CD4-positive, alpha-beta T cell treated with Interferon alpha-2 for 1 hour (primary cell): ENCODE data around the gene BMERB1.
"Not testable (repeated sequence)": the region's sequence is repeated elsewhere in the genome, so short reads cannot be mapped to it uniquely, and the experiment has no call there.

Experiments
- DNase-seq, 2 donors: peaks; one replicate each; pipeline ENCODE4 v3.0.0-alpha.2; 2020 to 2022

The BMERB1 gene

GRCh38 chr16:15426796-15427195 is 7.6 kb upstream of the BMERB1 start:
- DNase-seq = no peak

GRCh38 chr16:15427648-15428239 is 6.6 kb upstream of the BMERB1 start:
- DNase-seq = peak; percentile 48 to 60

GRCh38 chr16:15430884-15431283 is 3.5 kb upstream of the BMERB1 start:
- not testable (repeated sequence) for DNase-seq

- DNase-seq = no peak
Observed at GRCh38 chr16:15434079-15434424, 336 bp upstream of the BMERB1 start.

- no peak for DNase-seq
Observed at GRCh38 chr16:15435216-15435864, 952 bp downstream of the BMERB1 start.

GRCh38 chr16:15439102-15439501 is 4.7 kb downstream of the BMERB1 start:
- no peak for DNase-seq

GRCh38 chr16:15439521-15439920 is 5.1 kb downstream of the BMERB1 start:
- no peak for DNase-seq

GRCh38 chr16:15440852-15441251 is 6.5 kb downstream of the BMERB1 start:
- DNase-seq = no peak

GRCh38 chr16:15442140-15442539 is 7.8 kb downstream of the BMERB1 start:
- DNase-seq = not testable (repeated sequence)

GRCh38 chr16:15443753-15444152 is 9.4 kb downstream of the BMERB1 start:
- no peak for DNase-seq

- no peak for DNase-seq
Observed at GRCh38 chr16:15444264-15444663, 9.9 kb downstream of the BMERB1 start.

- no peak for DNase-seq
Observed at GRCh38 chr16:15445450-15445849, 11.1 kb downstream of the BMERB1 start.

- no peak for DNase-seq
Observed at GRCh38 chr16:15446901-15447300, 12.5 kb downstream of the BMERB1 start.

- no peak for DNase-seq
Observed at GRCh38 chr16:15450624-15451023, 16.2 kb downstream of the BMERB1 start.

- no peak for DNase-seq
Observed at GRCh38 chr16:15451098-15451731, 16.8 kb downstream of the BMERB1 start.

- DNase-seq = no peak
Observed at GRCh38 chr16:15452246-15452855, 18.0 kb downstream of the BMERB1 start.

- DNase-seq = not testable (repeated sequence)
Observed at GRCh38 chr16:15453296-15453695, 18.9 kb downstream of the BMERB1 start.

- DNase-seq = not testable (repeated sequence)
Observed at GRCh38 chr16:15454933-15455332, 20.5 kb downstream of the BMERB1 start.

GRCh38 chr16:15457400-15457799 is 23.0 kb downstream of the BMERB1 start:
- no peak for DNase-seq

- DNase-seq = no peak
Observed at GRCh38 chr16:15457958-15458357, 23.6 kb downstream of the BMERB1 start.

GRCh38 chr16:15459791-15460190 is 25.4 kb downstream of the BMERB1 start:
- DNase-seq = no peak

- no peak for DNase-seq
Observed at GRCh38 chr16:15460601-15461000, 26.2 kb downstream of the BMERB1 start.

GRCh38 chr16:15461376-15461775 is 27.0 kb downstream of the BMERB1 start:
- DNase-seq = no peak
